Right renal pelvis (tissue), 4 donors: ENCODE results near the gene LRRC8B. TPM values are rescaled to one million over a fixed set of nuclear protein-coding genes. Genes with fewer than 3 reads are reported as not detected.
"Not testable (repeated sequence)": the region's sequence is repeated elsewhere in the genome, so short reads cannot be mapped to it uniquely, and the experiment has no call there.

Source experiments
- DNase-seq, 4 donors: peaks; one replicate each; pipeline ENCODE4 v3.0.0-alpha.2; 2013; ENCODE audit warnings: low read depth in 4 of 4, low spot score in 3 of 4, missing footprints in 1 of 4
- polyA plus RNA-seq, 4 donors: library from polyadenylated mRNA; unstranded; fragments of 120-200 nt; gene quantifications; one replicate each; pipeline ENCODE4 v1.2.1, GENCODE V29; 2013; ENCODE audit not compliant: insufficient read length in 4 of 4

The LRRC8B gene
- polyA plus RNA-seq, 4 donors, result 8.9 to 11.0 (median 9.4) TPM

DNA sequence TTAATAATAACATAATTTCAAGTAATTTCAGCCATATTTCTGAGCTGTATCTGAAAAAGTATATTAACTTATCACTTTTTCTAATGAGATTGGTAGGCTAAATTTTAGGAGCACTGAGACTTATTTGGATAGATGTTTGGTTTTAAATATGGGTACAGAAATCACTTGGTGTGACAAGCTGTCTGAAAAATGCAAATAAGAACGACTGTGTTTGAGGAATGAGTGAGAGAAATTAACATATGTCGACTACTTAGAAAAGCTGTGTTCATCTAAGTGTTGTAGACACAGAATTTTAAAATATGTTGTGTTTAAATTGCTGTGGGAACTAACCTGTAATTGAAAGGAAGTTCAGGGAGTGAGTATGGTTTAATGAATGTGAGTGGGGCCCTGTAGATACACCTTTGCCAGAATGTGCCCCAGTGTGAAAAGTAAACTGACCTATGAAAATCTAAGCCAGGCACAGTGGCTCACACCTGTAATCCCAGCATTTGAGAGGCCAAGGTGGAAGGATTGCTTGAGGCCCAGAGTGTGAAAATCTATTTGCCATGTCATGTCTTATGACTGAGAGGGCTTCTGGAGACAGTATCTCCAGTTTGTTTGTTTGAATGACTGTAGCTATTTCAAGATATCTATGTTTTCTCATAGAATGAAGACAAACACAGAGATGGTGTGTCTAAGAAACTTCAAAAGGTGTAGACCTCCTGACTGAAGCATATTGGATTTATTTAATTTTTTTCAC, 54.5 kb downstream of the LRRC8B start:
- DNase-seq, result no peak

DNA sequence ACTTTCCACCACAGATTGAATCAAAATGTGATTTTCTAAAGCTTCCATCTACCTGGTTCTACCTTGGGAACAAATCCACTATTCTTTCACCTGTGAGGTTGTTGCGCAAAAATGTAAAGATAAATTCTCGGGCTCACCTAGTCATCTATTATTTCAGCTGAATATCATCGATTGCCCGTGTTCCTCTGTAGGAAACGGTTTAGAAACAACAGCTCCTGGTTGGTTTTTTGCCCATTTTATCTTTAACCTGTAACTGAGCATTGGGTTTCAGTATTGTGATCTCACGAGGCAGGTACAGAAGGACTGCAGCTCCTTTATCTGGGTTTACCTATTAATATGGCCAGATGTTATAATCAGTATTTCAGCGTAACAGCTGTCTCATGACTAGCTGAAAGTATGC, 55.4 kb downstream of the LRRC8B start:
- no peak for DNase-seq

DNA sequence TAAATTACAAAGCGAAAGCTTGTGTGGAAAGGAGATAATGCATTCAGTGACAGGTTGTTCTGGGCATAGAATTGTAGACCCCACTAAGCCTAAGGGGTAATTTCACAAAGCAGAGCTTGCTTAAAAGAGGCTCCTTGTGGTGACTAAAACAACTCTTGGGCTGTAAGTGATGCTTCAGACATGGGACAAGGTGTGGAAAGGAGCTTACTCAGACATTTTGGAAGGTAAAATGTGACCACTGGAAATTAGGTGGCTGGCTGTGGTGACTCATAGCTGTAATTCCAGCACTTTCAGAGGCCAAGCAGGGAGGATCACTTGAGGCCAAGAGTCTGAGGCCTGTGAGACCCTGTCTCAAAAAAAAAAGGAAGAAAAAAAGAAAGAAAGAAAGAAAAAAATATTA, 57.2 kb downstream of the LRRC8B start:
- no peak for DNase-seq

DNA sequence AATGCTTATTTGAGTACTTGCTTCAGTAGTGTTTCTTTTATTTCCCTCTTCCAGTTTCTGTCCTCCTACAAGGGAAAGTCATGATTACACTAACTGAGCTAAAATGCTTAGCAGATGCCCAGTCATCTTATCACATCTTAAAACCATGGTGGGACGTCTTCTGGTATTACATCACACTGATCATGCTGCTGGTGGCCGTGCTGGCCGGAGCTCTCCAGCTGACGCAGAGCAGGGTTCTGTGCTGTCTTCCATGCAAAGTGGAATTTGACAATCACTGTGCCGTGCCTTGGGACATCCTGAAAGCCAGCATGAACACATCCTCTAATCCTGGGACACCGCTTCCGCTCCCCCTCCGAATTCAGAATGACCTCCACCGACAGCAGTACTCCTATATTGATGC, 57.9 kb downstream of the LRRC8B start:
- DNase-seq, result no peak

DNA sequence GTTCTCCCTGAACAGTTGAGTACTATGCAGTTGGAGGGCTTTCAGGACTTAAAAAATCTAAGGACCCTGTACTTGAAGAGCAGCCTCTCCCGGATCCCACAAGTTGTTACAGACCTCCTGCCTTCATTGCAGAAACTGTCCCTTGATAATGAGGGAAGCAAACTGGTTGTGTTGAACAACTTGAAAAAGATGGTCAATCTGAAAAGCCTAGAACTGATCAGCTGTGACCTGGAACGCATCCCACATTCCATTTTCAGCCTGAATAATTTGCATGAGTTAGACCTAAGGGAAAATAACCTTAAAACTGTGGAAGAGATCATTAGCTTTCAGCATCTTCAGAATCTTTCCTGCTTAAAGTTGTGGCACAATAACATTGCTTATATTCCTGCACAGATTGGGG, 59.6 kb downstream of the LRRC8B start:
- DNase-seq, result no peak

DNA sequence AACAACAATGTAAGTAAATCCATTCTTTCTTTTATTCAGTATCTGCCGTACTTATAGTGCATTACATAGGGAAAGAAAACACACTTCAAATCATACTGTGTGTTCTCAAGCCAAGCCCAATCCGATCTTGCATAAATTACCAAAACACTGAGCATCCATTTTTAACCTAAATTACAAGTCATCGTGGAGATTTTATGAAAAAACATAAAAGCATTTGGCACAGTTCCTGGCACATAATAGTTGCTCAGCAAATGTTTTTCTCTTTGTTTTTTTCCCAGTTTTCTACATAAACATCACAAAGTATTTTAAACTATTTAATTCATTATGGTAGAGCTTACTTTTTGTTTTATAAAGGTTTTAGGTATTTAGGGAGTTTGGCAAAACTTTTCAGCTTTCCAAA, 60.2 kb downstream of the LRRC8B start:
- DNase-seq, result no peak

DNA sequence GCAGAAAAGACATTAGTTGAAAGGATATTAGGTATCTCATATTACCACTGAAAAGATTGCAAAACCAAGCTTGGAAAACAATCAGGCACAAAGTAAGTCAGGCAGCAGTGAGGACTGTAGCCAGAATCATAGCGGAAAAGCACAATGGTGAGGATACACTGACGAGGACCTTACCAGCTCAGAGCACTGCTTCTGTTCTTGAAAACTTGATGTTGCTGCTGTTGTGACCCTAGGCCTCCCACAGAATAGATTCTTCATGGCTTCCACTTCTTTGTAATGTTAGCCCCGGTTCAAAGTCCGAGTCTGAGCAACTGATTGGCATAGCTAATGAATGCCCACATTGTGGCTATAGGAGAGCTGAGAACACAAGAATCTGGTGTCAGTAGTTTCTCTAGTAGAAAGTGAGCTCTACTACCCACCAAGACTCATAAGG, 63.1 kb downstream of the LRRC8B start:
- no peak for DNase-seq

DNA sequence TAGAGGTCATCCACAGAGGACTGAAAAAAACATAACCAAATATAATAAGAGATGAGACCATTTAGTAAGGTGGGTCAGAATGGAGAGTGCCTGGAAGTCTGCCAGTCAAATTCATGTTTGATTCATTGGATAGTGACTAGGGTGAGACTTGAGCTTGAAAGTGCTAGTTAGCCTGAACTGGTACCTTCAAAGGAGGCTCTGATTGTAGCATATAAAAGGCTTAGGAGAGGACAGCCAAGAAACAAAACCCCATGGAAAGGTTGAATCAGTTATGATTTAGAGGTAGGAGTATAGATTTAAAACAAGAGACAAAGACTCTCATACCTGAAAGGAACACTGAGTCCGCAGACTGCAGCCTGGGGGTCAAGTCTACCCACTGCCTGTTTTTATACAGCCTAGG, 63.9 kb downstream of the LRRC8B start:
- DNase-seq, result no peak

DNA sequence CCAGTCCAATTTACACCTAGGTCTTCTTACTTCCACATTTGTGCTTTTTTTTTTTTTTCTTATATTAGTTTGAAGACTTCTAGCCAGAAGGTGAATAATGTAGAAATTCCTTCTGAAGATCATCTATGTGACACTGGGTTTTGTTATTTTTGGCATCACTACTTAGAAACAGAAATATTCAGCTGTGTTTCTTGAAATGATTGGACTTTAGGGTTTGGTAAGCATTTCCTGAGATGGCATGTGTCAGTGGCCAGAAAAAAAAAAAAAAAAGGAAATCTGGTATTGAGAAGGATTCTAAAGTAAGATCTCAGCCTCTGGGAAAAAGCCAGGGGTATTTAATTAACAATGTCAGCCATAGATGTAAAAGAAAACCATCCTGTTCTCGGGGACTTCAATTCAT, 64.9 kb downstream of the LRRC8B start:
- DNase-seq, result no peak

DNA sequence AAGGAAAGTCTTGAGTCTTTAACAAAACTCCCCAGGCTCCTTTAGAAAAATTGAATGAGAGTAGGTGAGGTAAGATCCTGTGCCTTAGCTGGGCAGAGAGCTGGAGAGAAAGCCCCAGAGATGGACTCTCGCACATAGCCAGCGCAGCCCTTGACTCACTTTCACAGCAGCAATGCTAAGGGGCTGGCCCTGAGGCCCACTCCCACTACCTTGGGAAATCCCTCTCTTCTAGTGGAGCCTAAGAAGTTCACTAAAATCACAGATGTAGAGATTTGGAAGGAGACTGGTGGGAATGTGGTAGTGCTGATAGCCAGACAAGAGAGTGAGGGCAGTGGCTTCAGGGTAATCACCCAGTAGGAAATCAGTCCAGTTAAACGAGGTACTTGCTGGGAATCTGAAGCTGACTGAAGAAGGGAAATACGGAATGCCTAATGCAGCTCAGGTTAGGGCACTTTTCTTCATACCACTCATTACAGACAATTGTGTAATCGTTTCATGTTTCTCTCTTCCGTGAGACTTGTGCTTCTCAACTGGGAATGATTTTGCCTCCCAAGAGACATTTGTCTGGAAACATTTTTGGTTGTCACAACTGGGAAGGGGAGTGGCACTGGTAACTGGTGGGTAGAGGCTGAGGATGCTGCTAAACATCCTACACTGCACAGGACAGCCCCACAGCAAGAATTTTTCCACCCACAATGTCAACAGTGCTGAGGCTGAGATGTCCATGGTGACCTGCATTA, 65.9 kb downstream of the LRRC8B start:
- no peak for DNase-seq

DNA sequence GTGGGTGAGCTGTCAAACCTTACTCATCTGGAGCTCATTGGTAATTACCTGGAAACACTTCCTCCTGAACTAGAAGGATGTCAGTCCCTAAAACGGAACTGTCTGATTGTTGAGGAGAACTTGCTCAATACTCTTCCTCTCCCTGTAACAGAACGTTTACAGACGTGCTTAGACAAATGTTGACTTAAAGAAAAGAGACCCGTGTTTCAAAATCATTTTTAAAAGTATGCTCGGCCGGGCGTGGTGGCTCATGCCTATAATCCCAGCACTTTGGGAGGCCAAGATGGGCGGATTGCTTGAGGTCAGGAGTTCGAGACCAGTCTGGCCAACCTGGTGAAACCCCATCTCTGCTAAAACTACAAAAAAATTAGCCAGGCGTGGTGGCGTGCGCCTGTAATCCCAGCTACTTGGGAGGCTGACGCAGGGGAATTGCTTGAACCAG, 68.3 kb downstream of the LRRC8B start:
- not testable (repeated sequence) for DNase-seq

DNA sequence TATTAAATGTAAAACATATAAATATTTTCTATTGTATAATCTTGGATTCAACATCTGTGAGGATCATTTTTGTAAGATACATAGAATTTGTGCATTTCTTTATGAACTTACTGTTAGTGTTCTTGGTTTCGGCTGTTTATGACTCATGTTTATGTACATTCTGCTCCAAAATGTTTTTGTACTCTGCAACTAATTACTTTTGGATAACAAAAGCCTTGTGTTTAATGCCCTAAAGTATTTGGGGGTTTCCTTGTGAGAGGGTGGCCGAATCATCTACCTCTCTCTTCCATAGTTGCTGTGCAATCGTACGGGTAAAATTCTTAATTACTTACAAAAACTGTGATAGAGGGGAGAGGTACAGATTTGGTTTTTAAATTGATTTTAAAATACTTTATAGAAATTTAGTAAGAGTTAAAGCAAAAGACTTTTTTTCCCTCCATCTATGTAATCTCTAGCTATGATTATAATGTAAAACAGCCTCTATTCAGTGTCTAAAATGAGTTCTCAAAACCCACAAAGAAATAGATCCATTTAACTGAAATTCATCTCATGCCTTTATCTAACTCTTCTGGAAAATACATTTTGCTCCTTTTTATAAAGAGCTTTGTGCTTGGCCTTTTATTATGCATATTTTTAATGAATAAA, 69.6 kb downstream of the LRRC8B start:
- no peak for DNase-seq

DNA sequence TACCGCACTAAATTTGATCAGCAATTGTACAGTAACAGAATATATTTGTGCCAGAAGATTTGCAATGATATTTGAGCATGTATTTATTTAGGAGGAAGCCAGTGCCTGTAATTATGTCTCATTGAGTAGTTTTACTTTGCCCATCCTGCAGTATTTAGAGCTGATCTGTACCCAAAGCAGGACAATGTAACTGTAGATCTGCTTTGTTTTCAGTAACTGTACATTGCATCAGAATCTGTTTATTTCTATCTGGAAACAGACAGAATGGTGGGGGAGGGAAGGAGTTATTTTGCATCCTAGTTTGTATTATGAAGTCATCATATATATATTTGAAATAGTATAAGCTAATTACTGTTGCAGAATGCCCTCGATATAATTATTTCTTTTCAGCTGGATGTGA, 72.1 kb downstream of the LRRC8B start:
- no peak for DNase-seq

DNA sequence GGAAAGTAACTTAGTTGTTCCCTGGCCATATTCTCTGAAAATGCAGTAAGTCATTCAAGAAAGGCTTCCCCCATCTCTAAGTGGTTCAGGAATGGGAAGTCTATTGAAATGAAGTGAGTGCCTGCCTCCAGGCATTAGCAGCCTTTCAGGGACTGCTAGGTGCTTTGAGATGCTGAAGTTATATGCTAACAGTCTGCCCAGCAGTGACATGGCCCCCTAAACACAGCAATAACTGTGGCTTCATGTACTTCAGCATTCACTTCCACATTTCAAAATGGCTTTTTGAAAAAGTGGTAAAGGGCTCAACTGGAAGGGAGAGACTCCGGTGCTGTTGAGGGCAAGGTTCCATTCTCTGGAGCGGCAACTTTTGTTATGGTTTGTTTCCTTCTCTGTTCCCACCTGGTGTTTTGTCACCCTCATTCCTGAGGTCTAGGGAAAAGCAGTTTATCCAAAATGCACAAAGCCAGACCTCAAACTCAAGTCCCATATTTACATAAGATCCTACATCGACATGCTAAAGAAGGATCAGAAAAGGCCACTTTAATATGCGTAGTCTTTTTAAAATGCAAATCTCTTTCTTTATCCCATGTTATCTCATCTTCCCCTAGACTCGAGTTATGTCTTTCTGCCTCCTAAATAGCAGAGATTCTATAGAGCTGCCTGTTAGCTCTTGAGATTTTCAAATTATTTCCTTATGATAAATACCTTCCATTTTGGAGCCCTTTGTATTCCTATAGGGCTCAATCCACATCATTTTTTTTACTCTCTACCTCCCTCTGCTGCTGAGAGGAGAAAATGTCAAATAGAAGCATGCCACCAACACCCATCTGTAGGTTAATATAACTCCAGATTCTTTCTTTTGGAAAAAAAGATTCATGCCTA, 74.1 kb downstream of the LRRC8B start:
- DNase-seq, result peak; percentile 9 to 28 (median 20)

DNA sequence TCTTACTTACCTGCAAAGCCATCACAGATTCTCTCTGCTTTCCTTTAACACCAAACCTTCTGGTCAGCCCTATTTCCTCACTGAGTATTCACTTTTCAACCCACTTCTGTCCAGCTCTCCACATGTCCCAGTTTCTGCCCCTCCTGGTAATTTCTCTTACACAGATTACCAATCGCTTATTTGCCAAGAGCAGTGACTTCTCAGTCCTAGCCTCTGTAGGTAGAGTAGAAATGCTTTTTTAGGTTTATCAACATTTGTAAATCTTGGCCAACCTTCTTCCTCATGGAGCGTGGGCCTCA, 74.7 kb downstream of the LRRC8B start:
- DNase-seq, result no peak

DNA sequence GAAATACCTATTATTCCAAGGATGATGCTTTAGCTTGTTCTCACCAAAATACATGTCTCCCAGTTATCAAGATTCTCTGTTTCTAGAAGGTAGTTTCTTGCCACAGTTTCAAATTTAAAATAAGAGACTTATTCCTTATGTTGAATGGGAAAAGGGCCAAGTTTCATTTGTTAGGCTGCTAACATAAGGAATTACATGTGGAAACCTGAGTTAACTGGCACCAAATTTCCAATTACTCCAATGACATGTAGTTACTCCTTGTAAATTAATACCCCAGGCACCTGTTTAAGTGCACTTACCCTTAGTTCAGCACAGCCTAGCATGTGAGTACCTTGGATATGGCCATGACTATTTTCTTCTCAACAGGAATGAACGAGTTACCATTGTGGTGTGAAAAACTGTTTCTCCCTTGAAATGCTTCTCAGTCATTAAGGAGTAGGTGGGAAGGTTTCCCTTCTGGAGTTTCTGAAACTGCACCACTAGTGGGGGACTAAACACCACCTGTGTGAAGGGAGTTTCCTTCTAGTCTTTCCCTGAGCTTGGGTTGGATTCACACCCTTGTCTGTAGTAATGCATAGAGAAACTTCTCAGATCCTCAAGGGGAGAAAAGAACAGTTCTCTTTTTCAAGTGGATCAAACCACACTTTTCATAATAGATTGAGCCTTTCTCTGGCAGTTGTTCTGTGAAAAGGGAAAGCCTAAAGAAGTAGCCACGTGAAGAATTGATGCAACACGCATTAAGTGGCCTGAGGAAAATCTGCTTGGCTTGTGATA, 76.0 kb downstream of the LRRC8B start:
- DNase-seq, result no peak

DNA sequence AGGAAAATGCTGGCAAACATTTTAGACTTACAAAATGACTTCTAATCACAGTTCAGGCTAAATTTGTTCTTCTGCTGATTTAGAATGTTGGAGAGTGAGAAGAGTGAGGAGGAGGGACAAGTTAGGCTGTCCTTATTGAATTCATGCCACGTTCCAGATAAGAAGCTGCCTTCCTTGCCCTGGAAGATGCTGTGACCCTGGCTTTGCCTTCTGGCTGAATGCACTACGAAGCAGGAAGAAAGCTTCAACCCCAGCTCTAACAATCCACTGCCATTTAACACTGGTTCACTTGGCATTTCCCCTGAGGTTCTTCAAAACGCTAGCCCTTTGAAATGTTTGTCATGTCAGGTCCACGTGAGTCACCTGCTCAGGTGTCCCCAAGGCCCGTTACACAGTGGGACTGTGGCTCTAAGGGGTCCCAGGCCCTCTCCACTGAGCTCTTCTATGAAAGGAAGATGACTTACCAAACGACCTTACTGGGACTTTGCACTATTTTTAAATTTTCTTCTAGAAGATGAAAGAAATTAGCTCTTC, 78.3 kb downstream of the LRRC8B start:
- no peak for DNase-seq

DNA sequence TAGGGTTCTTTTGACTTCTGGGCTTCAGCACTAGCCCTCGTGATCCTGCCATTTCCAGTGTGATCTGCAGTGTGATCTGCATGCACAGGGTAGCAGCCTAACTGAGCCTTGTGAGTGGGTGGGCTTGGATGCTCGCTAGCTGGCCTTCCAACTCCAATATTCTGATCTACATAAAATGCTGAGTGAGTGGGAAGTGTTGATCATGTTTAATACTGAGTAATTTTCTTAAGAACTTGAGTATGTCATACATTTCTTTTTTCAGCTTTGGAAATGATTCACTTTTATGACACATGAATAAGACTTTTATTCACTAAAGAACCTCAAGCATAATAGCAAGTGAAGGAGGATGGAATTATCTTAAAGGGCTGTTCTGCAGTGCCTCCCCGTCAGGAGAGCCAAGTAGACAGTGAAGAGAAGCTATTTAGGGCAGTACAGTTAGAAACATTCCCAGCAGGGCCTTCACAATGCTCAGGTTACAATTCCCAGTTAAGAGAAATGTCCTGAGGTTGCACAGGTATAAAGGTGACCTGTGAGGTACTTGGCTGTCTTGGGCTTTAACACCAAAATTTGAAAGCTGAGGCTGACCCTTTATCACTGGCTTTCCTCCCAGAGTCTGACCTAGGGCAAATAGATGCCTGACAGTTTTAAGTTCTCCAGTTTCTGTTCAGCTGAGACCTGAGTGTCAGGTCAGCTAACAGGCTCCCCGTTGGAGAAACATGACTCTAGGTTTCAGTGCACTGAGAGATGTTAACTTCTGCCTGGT, 79.2 kb downstream of the LRRC8B start:
- DNase-seq, result no peak

DNA sequence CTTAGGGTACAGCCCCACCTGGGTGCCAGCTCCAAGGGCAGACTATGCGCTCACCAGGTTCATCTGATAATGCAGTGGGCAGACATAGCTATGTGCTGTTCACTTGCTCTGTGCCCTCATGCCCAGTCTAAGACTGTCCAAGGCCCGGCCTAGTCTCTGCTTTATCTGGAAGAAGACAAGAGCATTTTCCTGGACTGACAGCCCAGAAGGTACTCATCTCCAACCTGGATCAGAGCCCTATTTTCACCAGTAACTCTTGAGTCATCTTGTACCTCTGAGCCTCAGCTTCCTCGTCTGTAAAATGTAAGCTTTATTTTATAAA, 79.7 kb downstream of the LRRC8B start:
- DNase-seq, result no peak
